Thoracic aorta (tissue), 2 donors: ENCODE results near the gene TSC22D1. TPM values are rescaled to one million over a fixed set of nuclear protein-coding genes. Genes with fewer than 3 reads are reported as not detected.

Experiments used
- ATAC-seq: fragments of 150-250 bp; one replicate; pipeline ENCODE4 v1.8.0; 2017; ENCODE audit warnings: low read depth; ENCODE audit not compliant: insufficient number of reproducible peaks, low FRiP score
- DNase-seq: peaks from one replicate; pipeline ENCODE4 v3.0.0-alpha.2; 2020; ENCODE audit warnings: low spot score
- H3K27ac ChIP-seq, 2 donors: fragments of 200-600 bp; sonication (generic); 1 replicate in 1 of 2; 2 replicates in 1 of 2; pipeline ENCODE4 v1.5.1; 2016; ENCODE audit warnings: mild to moderate bottlenecking in 2 of 2, moderate library complexity in 2 of 2
- H3K27me3 ChIP-seq: fragments of 200-600 bp; sonication (generic); replicated peaks from 2 replicates; pipeline ENCODE4 v1.6.0; 2016; ENCODE audit warnings: mild to moderate bottlenecking; ENCODE audit not compliant: insufficient read depth
- H3K36me3 ChIP-seq: fragments of 200-600 bp; sonication (generic); one replicate; pipeline ENCODE4 v1.5.1; 2016
- H3K4me1 ChIP-seq, 2 donors: fragments of 200-600 bp; sonication (generic); 1 replicate in 1 of 2; 2 replicates in 1 of 2; pipeline versions ENCODE4 v1.5.1 to v1.6.0; 2016; ENCODE audit warnings: low read depth in 2 of 2, mild to moderate bottlenecking in 1 of 2; ENCODE audit not compliant: control insufficient read depth in 1 of 2
- H3K4me3 ChIP-seq: fragments of 200-600 bp; sonication (generic); 2 replicates; pipeline ENCODE4 v1.5.1; 2016; ENCODE audit warnings: mild to moderate bottlenecking
- H3K9me3 ChIP-seq: fragments of 200-600 bp; sonication (generic); 2 replicates; pipeline ENCODE4 v1.5.1; 2016
- CTCF ChIP-seq: fragments of 200-600 bp; sonication (generic); IDR thresholded peaks from one replicate; pipeline ENCODE4 v1.5.1; 2019; ENCODE audit warnings: antibody characterized with exemption
- total RNA-seq, 2 donors: library from RNA; depleted of rRNA; stranded (reverse); fragments of >200 nt; gene quantifications; one replicate each; pipeline versions ENCODE4 v1.1.0 to v1.2.3, GENCODE V29; 2016

TSC22D1 gene
- total RNA-seq, 2 donors from 2014 or later = 107 to 129 TPM

GRCh38 chr13:44498969-44499368 lies 77.2 kb downstream of the TSC22D1 start:
- Histone ChIP-seq H3K4me1 (peaks cover 0 to 6% of the 10 kb centered on the region in 2 donors), H3K36me3 (no peaks in the 10 kb centered on the region), H3K27me3 (no peaks in the 10 kb centered on the region), H3K27ac (no peak overlapping the region), H3K9me3 (no peaks in the 10 kb centered on the region), H3K4me3 (no peak overlapping the region)
- TF ChIP-seq CTCF = no peak
- DNase-seq (no peak), ATAC-seq (no peak)

GRCh38 chr13:44498502-44498901 lies 77.6 kb downstream of the TSC22D1 start:
- Histone ChIP-seq H3K4me1 (peaks cover 0 to 6% of the 10 kb centered on the region in 2 donors), H3K27me3 (no peaks in the 10 kb centered on the region), H3K36me3 (no peaks in the 10 kb centered on the region), H3K27ac (no peak overlapping the region), H3K9me3 (no peaks in the 10 kb centered on the region), H3K4me3 (no peak overlapping the region)
- ATAC-seq (no peak), DNase-seq (no peak)
- no peak for TF ChIP-seq CTCF

- no peaks in the 10 kb centered on the region for H3K9me3 ChIP-seq
- H3K4me1 ChIP-seq = peaks cover 0 to 6% of the 10 kb centered on the region in 2 donors
- TF ChIP-seq CTCF = no peak
- H3K27ac ChIP-seq = no peak overlapping the region
- no peaks in the 10 kb centered on the region for H3K27me3 ChIP-seq
- H3K36me3 ChIP-seq = no peaks in the 10 kb centered on the region
- ATAC-seq (no peak), DNase-seq (no peak)
- no peak overlapping the region for H3K4me3 ChIP-seq
Measured at GRCh38 chr13:44497801-44498200, 78.3 kb downstream of the TSC22D1 start.

- Histone ChIP-seq H3K4me1 (no peaks in the 10 kb centered on the region), H3K27ac (no peak overlapping the region), H3K9me3 (no peaks in the 10 kb centered on the region), H3K36me3 (no peaks in the 10 kb centered on the region), H3K4me3 (no peak overlapping the region), H3K27me3 (no peaks in the 10 kb centered on the region)
- TF ChIP-seq CTCF = no peak
- ATAC-seq (no peak), DNase-seq (no peak)
Measured at GRCh38 chr13:44493213-44493812, 82.8 kb downstream of the TSC22D1 start.

GRCh38 chr13:44489751-44490150 lies 86.4 kb downstream of the TSC22D1 start:
- Histone ChIP-seq H3K9me3 (no peaks in the 10 kb centered on the region), H3K4me1 (peaks cover 10 to 12% of the 10 kb centered on the region in 2 donors), H3K27ac (no peak overlapping the region), H3K4me3 (no peak overlapping the region), H3K27me3 (no peaks in the 10 kb centered on the region), H3K36me3 (no peaks in the 10 kb centered on the region)
- no peak for TF ChIP-seq CTCF
- ATAC-seq (no peak), DNase-seq (no peak)
